Effector CD8-positive, alpha-beta T cell (primary cell): ENCODE measurements around the gene GNG2.

Experiments
- DNase-seq: peaks from one replicate; lab custom pipeline; 2025; lab: John Stamatoyannopoulos, UW

Gene GNG2

DNA sequence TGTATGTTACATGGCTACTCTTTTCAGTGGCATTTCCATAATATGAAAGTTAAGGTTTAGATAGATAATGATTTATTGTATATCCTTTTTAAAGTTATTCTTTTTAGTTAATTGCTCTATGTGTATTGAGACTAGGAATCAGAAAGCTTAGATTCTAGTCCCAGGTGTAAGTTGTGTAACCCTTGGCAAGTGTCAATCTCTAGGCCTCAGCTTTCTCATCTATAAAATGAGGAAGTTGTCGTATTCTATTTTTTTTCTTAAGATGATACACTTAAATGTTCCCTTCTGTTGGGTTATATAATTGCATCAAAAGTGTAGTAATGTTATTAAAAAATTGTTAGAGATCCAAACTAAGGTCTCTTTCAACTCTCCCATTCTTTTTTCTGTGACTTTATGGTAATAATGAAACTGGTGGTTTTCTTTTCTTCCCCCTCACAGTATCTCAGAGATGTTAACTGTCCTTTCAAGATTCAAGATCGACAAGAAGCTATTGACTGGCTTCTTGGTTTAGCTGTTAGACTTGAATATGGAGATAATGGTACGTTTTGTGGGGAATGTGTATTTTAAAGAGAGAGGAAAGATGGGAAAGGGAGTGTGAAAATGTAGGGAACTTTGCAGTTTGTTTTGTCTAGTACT, 133.0 kb downstream of the GNG2 start:
- DNase-seq: no peak

DNA sequence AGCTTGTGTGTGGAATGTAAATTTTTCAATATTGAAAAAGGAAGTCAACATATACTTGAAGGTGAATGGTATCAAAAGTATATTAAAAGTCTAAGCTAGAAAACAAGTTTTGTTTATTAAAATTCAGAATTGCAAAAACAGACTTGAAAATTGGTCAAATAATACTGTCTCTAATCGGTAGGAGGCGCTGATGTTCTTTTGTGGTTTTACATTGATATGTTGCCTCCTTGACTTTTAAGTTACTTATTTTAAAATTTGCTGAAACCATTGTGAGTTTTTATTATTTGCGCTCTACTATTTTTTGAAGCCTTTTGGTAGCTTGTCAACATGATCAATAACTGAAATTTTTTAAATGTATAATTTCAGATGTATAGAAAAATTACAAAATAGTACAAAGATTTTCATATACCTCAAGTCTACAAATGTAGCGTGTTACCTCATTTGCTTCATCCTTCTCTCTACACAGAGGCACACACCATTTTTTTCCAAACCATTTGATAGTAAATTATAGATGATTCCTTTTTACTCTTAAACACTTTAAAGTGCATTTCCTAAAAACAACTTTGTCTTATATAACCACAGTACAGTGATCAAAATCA, 135.8 kb downstream of the GNG2 start:
- DNase-seq: no peak

DNA sequence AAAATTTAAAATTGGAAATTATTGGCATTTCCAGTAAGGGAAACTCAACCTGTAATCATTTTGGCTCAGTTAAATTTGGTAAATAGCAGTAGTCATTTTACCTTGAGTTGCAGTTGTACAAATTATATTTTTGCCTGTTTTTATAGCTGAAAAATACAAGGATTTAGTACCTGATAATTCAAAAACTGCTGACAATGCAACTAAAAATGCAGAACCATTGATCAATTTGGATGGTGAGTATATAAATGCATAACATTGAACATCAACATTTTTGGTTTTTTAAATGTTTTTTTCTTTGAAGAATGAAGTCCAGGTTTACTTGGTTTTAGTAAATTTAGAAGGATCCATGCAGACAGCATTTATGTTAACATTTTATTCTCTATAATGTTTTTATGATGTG, 137.9 kb downstream of the GNG2 start:
- no peak for DNase-seq

DNA sequence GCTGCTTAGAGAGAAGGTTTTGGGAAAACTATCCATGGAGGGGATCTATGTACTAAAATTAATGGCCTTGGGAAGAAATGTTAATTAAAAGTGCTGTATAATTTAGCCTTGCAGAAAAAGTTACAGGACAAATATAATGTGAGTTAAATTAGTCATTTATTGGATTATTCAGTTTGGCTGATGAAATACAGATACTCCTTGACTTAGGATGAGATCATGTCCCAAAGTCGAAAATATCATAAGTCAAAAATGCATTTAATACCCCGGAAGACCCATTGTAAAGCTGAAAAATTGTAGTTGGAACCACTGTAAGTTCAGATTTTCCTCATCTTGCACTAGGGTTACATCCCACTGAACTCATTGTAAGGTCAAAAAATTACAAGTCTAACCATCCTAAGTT, 138.7 kb downstream of the GNG2 start:
- no peak for DNase-seq

DNA sequence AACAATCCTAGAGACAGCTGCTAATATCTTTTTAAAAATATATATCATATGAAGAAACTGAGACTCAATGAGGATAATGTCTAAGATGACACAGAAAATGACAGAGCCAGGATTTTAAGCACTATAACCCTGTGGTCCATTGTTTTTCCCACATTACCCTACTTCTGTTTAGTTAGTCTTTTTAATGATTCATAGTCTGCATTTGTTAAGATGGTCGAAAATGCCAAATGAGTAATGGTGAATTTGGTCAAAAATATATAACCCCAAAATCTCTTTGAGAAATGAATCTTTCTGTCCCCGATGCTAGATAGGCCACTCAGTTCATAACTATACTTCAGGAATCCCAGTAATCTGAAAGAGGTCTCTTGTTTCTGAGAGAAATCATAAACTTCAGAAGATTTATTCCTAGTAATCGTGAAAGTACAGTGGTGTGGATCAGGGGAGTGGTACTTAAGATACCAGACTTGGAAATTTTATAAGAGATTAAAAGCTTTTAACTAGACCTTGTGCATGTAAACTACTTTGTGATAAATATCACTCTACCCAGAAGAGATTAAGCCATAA, 139.7 kb downstream of the GNG2 start:
- DNase-seq: no peak

DNA sequence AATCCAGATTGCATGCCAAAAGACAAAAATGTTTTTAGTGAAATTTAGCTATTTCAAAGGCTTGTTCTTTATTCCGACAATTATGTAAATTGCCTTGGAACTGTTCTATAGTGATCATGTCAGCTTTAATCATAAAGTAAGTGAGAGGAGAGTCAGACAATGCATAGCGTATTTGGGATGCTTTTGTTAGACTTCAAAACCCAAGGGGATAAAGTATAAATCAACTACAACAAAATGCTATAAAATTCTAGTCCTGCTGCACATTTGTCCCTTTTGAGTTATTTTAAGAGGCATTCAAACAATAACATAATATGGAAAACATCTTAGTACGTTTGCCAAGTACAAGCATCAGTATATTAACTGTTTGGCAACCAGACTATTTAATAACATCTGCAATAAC, 140.3 kb downstream of the GNG2 start:
- no peak for DNase-seq

DNA sequence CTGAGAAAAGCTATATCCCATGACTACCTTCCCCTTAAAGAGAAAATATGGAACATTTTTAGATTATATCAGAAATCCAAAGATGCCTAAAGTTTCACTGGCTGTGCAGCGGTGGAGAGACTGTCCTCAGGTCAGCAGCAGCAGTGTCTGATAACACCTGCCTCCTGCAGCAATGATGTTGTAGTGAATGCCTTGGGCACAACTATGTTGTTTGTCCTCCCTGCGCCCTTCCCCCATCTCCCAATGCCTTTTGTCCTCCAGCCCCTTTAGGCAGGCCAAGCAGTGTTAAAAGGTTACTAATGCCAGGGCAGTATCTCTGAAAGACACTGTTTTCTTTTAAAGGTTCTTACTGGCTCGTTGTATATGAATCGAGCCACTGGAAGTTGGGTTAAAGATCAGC, 142.1 kb downstream of the GNG2 start:
- DNase-seq: no peak

DNA sequence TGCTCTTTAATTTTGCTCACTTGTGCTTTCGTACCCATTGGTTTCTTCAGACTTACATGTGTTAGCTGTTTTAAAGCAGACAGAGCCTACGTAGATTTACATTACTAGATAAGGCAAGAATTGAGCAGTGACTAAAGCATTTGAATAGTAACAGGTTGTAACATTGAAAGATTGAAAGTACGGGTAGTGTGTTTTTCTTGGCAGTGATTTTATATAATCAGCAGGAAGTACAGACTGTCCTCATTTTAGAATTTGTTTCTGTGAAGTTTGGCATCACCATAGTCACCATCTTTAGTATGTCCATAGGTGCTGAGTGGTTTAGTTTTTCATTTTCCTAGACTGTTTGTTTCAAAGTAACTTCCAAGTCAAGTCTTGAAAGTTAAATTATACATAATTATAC, 142.9 kb downstream of the GNG2 start:
- no peak for DNase-seq

DNA sequence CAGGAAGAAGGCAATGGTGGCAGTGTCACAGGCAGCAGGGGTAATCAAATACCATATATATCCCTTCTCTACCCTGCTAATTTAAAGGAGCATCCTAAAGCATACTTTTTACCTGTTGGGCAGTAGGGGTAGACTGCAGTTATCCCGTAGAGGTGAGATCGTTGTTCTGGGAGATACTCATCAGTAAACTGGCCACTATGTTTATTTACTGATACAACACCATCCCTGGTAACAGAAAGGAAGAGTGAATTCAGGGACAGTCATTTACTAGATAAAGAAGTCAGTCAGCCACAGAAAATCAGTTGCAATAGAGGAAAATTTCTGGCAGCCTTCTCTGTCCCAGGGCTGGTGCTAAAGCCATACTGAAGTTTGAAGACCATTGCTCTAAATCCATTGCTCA, 145.2 kb downstream of the GNG2 start:
- DNase-seq: no peak

DNA sequence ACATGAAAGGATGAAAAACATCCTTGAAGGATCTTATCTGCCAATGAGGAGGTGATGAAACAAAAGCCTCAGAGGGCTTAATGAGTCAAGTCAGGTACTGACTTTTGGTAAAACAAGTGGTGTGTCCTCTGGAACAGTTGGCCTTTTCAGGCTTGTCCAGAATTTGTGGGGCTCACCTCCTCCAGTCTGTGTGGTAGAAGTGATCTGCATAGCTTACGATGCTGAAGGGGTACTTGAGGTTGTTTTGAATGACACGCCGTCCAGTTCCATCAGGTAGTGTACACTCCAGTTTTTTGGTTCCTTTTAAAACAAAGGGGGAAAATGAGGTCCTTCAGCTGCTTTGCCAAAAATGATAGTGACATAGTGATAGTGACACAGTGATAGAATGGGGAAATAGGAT, 145.9 kb downstream of the GNG2 start:
- DNase-seq: no peak

DNA sequence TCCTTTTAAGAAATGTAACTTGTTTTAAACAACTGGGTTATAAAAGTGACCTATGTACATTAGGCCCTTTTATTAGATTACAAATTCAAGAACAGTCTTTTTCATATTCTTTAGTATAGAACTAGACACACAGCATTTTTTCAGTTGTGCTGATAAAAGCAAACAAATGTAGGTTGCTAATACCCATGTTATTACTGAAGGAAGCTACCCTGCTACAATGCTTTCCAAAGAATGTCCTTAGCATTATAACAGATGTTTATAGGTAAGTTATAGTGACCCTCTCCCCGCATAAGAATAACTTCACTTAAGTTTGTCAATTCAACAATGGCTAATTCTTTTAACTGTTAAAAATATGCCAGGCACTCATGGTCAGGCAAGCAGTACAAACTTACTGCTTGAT, 146.8 kb downstream of the GNG2 start:
- no peak for DNase-seq

DNA sequence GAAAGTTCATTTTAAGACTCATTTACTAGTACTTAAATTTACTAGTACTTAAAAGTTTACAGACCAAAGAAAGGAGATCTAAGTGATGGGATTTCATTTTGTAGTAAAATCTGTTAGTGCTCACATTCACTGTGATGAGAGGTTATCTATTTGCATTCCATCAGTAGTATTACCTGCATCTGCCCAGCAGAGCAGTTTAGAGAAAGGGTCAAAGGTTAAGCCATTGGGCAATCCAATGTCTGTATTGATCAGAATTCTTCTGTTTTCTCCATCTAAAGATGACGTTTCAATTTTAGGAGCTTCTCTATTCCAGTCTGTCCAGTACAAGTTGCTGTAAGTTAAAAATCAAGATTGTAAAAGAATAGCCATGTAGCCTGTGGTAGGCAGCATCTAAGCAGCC, 147.2 kb downstream of the GNG2 start:
- no peak for DNase-seq

DNA sequence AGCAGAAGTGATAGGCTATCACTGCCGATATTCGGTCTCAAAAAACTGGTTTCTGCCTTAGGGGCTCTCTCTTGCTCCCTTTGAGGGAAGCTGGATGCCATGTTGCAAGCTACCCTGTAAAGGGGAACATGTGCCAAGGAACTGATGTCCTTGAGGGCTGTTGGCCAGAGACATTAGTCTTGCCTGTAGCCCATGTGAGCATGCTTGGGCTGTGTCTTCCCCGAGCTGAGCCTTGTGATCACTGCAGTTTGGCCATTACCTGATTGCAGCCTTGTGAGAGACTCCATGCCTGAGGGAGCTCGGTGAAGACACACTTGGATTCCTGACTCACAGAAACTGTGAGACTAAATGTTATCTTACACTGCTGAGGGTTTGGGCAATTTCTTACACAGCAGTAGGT, 147.7 kb downstream of the GNG2 start:
- no peak for DNase-seq

DNA sequence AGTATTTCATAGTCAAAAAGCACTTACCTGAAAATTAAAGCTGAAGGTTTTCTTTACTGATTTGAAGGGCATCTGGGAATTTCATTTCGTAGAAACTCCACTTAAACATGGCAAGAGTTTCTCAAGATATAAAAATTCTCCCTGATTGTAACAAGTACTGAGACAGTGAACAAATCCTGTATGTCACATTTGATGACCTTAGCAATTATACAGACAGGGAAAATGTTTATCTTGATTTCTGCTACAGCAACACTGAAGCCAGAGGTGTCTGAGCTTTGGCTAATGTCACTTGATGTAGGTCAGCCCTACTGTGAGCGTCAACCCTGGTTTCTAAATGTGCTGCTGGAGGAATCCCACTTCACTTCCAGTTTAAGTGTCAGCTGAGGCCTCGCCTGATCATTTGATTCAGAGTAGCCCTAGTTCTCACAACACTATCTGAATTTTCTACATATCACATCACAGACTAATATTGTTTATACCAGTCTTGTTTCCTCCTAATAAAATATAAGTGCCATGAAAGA, 149.8 kb downstream of the GNG2 start:
- DNase-seq: no peak

DNA sequence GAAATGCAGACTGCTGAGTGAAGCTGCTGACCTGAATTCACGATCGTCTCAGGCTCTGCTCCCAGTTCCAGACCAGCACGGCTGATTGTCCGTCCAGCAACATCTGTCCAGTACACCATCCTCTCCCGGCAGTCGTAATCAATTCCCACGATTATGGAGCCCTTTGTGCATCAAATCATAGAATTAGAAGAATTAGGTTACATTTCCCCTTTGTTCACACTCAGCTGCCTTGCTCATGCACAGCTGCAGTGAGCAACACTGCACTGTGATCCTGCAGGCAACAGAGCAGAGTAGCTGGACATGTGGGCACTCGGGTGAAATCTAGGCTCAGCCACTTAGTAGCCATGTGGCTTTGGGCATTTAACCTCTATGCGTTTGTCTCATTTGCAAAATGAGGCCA, 151.1 kb downstream of the GNG2 start:
- DNase-seq: no peak

DNA sequence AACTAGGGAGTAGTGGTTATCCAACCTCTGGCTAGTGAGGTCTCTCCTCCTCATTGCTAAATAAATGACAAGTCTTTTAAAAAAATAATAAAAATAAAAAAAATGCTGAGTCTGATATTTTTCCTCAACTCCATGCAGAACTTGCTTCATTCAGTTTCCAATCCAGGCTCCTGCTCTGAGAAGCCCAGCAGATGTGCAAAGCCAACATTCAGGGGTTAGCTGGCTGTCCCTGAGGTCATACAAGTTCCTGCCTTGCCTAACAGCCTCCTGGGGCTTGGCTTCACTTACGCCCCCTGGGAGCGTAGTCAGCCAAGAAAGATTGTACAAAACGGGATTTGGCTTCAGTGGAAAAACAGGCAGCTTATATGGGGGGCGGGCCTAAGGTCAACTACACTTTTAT, 152.2 kb downstream of the GNG2 start:
- no peak for DNase-seq

DNA sequence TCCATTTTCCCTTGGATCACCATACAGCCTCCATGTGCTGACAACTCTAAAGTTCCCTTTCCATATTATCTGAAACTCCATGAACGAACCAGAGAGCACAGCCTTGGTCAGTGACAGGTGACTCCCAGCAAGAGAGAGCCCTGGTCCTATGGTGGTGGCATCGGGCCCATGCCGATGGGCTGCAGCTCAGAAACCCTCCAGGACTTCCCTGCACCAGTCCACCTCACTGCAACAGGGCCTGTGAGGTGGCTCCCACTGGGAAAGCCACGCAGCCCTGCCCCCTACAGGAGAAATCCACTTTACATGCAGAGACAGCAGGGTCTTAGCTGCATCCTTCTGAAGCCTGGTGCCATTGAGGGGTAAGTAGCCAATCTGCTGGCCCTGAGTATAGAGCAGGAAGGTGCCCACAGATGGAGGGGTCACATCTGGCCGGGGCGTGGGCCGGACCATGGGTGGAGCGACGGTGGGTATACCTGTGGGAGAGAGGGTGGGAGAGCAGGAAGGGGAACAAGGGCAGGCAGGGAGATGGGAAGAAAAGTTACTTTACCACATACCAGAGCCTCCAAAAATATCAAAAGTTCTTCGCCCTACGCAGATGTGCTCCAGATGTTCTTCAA, 153.7 kb downstream of the GNG2 start:
- no peak for DNase-seq

DNA sequence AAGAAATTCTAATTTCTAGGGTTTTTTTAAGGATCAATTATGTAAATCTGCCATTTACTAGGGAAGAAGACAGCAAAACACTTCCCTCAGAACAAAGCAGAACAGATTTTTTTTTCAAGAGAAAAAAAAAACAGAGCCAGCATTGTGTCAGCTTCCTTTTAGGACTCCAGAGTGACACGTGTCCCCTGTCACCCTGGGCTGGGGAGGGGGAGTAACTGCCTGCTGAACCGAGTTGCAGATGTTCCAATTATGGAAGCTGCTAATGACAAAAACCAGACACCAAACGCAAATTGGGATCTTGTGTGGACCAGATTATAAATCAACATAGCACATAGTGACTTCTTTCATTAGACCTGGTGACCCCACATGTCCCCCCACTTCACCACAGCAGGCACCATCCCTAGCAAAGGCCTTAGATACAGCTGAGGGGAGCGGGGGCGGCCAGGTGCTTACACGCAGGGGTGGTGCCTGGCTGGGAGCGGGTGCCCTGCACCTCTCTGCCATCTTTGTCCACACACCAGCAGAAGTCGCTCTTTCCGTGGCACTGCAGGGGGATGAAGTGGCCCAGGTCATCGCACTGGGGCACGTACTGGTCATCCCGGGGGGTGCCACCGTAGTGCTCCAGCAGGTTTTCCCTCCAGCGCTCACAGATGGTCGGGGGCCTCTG, 154.3 kb downstream of the GNG2 start:
- no peak for DNase-seq

DNA sequence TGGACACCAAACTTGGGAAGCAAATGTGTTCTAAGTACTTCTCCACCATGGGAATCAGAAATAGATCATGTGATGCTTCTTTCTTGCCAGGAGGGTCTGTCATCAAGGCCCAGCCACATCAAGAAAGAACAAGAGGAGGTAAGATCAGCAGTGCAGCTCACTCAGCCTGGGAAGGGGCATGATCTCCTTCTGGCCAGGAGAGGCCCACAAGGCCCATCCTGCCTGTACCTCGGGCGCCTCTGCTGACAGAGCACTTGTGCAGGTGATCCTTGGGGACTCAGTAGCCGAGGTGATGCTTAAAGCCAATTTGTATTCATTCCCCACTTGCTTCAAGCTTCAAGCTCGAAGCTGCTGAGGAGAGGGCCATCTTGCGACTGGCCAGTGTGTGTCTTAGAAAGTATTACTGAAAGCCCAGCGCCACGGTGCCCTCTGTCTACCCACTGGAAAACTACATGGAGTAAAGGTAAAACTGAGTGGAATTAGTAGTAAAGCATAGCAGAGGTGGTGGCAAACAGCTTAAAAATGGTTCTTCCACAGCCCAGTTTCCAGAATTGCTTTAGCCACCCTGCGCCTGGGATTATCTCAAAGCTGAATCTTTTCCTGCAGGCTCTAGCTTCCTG, 155.1 kb downstream of the GNG2 start:
- DNase-seq: no peak

DNA sequence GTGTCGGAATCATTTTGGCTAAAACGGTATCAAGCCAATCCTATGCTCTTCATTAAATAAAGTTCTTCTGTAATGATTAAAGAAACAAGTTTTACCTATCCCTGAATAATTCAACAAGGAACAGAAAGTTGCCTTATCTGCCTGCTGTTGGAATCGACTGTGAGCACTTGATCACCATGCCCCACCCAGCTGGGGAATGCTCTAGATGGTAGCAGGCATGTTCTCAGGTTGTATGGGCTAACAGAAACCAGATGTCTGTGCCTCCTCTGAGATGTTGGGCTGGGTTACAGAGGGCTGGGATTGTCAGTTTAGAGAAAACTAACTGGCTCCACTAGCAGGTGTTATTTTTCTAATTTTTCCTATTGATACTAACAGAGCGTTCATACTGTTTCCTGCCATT, 157.8 kb downstream of the GNG2 start:
- no peak for DNase-seq

DNA sequence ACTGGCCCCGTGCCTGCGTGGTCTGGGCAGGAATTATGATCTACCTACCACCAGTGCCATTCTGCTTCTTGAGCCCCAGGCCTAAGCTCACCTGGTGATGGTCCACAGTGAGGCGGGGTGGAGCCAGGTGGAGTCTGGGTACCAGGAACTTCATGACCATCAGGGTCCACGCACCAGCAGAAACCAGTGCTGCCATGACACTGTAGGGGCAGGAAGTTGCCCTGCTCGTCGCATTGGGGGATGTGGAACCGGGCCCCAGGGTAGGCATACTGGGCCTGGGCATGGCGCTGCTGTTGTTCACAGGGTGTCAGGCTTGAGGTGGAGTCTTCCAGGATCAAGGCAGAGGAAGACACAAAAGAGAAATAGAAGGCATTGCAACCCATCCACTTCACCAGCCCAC, 158.6 kb downstream of the GNG2 start:
- DNase-seq: no peak
